Measurements from ENCODE around the gene PROP1.
"Not testable (repeated sequence)": the region's sequence is repeated elsewhere in the genome, so short reads cannot be mapped to it uniquely, and the experiment has no call there.

Gene PROP1

DNA sequence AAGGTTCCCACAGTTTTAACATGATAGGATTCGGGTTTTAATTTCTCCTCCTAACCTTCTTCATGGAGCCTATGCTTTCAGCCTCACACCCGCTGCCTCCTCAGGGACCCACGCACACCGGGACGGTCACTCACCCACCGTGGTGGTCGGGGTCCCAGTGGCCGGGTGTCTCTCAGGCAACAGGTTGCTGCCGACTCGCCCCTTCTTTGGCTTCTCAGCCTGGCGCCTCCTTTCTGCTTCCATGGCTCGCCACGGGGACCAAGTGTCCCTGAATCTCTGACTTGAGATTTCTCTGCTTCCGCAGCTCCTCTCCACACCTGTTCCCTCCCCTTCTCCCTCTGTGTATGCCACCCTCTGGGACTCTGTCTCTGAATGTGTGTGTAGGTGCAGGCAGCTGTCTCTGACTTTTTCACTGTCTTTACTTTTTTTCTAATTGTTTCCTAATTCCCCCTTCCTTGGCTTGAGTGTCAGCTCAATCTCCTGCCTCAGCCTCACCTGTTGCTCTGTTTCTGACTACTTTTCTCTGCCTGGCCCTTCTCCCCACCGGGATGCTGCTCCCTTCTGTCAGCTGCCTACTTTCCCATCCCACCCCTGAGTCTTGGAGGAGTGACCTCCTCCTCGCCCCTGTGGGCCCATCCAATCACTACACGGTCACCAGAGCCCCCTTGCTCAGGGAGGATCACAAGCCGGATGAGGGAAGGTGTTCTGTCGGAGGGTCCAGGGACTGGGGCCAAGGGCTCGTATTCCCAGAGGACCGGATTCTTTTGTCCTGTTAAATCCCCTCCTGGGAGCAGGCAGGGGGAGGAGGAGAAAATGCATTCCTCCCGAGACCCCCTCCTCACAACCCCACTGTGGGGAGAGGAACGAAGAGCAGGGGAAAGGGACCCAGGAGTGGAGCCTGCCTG lies at the start of gene PROP1:
Gene PROP1, minus strand, starts transcription at position 552 of the 905 bp plus-strand sequence. Its CDS starts 309 bp downstream, at position 243.
- DNase-seq, result no peak

DNA sequence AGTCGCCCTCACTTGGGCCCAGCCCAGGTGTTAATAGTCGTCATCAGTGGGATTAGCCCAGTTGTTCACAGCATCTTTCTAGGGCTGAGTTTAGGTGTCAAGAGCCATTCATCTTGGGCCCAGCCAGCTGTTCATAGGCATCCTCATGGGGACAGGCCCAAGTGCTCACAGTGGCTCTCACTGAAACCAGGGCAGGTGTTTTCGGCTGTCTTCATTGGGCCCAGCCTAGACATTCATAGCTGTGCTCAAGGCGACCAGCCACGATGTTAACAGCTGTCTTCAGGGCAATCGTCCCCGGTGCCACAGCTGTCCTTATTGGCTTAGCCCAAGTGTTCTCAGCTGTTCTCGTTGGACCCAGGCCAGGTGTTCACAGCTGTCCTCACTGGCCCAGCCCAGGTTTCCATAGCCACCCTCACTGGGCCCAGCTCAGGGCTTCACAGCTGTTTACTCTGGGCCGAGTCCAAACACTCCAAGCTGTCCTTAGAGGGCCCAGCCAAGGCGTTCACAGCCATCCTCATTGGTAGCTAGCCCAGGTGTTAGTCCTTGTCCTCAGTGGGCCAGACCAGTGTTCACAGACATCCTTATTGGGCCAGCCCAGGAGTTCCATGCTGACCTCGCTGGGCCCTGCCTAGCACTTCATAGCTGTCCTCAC lies 23.5 kb upstream of the PROP1 start:
- DNase-seq, result not testable (repeated sequence)

DNA sequence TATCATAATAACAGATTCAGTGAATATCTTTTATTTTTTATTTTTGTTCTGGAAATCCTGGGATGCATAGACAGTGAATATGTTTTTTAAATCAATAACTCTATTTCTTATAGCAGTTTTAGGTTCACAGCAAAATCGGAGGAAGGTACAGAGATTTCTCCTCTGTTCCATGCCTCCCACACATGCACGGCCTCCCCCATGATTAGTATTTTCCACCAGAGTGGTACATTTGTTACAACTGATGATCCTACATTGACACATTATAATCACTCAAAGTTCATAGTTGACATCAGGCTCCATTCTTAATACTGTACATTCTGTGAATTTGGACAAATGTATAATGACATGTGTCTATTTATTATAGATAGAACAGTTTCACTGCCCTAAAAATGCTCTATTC lies 16.7 kb upstream of the PROP1 start:
- not testable (repeated sequence) for DNase-seq

DNA sequence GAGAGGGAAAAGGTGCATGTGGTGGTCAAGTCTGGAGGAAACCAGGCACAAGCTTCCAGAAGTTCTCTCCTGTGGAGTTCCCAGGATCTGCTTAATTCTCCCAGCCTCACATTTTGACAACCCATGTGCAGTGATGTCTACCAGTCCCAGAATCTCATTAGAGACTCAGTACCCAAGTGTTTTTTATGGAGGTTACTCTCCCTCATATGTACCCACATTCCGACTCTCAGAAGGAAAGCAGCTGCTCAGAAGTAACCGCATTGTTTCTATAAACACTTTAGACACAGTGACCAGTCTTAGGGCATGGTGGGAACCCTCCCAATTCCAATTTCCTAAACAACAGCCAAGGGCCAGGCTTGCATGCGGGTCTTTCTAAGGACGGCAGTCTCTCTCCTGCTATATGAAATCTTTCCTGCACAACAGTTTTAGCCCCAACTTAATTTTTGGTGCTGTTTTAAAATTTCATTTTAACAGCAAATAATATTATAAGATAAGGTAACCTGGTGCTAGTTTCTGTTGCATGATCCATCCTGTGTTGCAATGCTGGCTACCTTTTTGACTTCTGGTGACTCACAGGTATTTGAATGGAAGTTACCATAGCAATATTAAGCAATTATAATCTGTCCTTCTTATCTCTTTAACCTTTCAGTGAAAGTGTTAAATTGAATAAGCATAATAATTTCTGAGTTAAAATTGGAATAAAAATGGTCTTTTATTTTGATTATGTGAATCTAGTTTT lies 15.9 kb upstream of the PROP1 start:
- DNase-seq, result not testable (repeated sequence)

DNA sequence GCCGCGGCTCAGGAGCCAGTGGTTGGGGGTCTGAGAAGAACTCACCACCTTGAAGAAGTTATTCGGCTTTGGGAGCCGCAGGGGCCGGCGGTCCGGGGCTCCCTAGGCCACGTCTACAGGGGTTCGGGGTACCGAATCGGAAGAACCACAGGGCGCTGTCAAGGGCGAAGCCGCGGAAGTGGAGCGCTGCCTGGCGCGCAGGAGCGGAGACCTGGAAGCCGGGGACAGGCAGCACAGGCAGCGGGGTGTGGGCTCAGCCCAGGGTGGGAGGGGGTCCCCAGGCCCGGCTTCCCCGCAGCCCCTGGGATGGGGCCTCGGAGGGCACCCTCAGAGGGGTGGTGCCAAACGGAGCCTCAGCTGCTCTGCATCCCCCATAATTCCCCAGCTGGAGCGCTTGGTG lies 11.2 kb upstream of the PROP1 start:
- DNase-seq, result not testable (repeated sequence)

DNA sequence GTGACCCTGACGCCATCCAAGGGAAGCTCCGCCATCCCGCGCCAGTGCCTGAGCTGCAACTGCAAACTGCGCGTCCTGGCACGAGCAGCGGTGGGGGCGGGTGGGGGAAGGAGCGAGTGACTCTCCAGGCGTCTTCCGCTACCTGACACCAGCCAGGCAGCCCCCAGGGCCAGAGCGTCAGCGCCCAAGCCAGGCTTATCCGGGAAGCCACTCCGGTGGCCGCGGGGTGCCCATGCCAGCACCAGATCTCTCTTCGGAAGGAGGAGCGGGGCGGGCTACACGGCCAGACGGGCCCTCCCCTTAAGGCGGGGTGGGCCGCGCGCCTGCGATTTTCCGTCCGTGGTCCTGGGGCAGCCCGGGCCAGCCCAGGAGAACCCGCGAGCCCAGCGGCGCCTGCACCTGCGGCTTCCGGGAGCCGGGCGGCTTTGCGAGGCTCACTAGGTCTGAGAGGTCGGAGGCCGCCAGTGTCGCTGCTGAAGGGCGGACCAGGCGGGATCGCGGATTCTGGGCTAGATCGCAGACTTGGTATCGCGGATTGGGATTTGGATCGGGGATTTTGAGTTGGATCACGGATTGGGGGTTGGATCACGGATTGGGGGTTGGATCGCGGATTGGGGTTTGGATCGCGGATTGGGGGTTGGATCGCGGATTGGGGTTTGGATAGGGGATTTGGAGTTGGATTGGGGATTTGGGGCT lies 10.6 kb upstream of the PROP1 start:
- peak; percentile 54 to 61 for DNase-seq

DNA sequence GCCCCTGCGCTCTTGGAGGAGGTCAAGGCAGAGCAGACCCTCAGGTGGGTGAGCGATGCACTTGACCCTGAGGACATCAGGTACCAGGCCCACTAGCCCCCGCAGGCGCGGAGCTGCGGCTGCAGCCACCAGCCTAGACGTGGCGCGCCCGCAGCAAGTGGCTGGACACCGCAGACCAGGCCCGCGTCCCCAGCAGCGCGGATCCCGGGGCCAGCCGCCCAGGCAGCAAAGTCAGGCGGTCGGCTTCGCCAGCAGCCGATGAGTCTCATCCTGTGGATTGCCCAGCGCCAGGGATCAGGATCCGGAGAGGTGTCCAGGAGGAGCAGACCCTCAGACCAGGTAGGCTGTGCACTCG lies 10.1 kb upstream of the PROP1 start:
- not testable (repeated sequence) for DNase-seq

DNA sequence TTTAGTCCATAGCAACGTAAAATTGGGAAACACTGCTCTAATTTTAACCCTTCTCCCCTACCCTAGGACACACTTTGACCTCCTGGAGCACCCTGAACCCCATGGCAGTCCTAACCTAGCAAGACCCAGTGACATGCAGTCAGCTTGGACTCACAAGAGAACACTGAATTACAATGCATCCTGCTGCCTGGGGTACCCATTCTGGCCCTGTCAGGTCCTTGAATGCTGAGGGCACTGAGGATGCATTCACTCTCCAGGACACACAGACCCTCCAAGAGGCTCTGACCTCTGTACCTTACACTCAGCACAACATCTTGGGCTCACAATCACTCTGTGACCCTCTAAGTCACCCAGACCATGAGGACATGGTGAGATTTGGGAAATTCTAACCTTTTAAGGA lies 1.8 kb upstream of the PROP1 start:
- no peak for DNase-seq

DNA sequence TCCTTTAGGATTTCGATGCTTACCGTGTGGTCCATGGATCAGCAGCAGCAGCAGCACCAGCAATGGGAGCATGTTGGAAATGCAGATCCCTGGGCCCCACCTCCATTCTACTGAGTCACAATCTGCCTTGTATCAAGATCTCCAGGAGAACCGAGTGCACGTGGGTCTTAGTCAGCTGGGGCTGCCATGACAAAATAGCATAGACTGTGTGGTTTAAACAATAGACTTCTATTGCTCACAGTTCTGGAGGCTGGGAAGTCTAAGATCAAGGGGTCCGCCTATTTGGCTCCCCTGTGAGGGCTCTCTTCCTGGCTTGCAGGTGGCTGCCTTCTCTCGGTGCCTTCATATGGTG lies 1.3 kb upstream of the PROP1 start:
- DNase-seq, result no peak

DNA sequence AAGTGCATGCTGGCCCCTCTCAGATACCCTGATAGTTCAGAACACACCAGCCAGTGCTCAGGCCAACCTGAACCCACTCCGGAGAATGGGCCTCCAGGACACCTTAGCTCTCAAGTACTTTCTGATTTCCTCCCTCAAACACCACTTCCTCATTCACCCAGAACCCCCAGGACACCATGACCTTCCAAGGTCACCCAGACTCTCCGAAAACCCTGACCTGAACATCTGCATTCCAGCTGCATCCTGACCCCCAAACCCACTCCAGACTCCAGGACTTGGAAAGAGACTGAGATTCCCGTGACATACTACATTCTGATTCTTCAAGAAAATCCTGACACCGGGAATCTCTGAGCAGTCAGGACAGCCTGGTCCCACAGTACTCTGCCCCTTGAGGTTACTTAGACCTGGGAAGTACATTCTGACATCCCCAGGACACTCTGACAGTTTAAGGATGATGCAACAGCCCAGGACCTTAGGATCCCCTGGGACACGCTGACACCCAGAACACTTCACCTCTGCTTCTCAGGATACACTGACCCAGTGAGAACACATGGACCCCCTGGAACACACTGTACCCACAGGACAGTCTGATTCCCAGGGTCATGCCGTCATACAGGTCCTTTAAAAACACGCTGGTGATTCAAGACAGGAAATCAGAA lies 747 bp upstream of the PROP1 start:
- no peak for DNase-seq

DNA sequence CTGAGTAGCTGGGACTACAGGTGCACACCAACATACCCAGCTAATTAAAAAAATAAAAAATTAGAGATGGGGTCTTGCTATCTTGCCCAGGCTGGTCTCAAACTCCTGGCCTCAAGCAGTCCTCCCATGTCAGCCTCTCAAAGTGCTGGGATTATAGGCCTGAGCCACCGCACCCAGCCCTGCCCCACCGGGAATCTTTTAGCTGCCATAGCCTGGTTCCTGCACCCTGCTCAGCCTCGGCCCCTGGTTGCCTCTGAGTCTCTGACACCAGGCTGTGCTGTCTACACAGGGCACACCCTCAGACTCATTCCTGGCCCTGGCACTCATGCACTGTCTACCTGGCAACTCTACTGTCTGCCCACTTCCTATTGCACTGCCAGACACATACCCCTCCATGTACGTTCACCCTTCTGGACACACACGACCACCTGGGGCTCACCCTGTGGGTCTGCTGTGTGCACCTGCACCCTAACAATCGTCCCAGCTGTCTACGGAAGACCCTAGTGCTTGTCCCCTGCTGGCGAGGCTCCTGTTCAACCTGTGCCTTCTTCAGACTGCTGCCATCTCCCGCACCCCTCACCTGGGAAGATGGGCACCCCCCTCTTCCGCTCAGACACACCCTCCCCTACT lies 1.4 kb downstream of the PROP1 start:
- no peak for DNase-seq

DNA sequence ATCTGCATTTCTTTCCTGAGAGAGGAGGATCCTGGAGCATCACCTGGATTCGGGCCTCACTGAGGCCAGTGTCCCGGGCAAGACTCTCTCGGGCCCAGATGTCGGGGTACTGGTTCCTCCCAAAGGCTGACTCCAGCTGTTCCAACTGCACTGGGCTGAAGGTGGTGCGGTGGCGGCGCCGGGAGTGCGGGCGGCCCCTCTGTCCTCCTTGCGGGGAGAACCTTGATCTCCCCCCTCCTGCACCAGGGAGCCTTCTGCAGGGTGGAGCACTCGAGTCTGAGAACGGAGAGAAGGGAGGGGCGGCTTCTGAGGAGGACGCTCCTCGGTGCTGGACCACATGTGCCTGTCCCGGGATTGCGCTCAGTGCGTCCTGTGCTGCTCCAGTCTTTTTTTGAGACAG lies 2.0 kb downstream of the PROP1 start:
- no peak for DNase-seq

DNA sequence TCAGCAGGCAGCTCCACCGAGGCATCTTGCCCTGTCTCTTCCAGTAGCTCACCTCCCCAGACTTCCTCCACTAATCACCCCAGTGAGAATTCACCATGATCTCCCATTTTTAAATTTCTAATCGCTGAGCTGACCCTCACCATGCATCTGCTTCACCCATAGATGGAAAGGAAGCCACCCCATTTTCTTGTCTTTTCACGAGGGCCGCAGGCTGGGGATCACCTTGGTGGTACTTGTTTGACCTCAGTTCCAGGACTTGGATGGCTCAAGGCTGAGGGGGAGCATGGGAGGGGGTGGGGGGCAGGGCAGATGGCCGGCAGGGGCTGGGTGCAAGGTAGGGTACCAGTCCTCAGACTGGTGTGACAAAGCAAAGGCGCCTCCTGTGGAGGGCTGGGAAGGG lies 3.6 kb downstream of the PROP1 start:
- DNase-seq, result no peak

DNA sequence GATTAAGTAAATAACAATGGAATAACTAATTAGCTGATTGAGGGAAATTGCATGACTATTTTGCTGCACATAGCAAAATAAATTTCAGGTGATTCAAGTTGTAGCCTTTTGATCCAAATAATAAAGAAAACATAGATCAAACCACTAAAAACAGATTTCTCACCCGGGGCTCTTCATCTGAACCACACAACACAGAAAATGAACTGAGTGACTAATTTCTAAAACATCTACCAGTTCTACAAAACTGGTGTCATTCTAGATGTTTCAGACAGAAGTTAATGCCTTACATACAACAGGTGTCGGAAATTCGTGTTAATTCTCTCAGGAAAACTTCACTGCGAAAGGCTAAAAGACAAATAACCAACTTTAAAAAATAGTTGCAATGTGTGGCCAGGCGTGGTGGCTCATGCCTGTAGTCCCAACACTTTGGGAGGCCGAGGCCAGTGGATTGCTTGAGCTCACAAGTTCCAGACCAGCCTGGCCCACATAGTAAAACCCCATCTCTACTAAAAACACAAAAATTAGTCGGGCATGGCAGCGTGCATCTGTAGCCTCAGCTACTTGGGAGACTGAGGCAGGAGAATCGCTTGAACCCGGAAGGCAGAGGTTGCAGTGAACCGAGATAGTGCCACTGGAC lies 6.9 kb downstream of the PROP1 start:
- no peak for DNase-seq

DNA sequence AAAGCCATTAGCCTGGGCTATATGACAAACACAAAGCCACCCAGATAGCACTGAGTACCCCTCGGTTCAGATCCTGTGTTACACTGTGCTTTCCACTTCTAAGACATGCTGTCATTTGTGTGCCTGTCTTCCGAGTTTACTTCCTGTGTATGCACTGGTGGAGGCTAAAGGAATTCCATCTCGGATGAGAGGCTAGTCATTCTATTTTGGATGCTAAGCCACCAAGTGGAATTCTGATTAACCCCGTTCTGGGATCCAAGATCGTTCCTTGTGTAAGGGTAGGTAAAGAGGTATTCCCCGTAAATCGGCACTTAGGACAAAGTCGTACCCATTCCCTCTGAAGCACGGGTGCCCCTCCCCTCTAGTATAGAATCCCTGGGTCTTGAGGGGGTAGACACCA lies 8.7 kb downstream of the PROP1 start:
- DNase-seq, result no peak

DNA sequence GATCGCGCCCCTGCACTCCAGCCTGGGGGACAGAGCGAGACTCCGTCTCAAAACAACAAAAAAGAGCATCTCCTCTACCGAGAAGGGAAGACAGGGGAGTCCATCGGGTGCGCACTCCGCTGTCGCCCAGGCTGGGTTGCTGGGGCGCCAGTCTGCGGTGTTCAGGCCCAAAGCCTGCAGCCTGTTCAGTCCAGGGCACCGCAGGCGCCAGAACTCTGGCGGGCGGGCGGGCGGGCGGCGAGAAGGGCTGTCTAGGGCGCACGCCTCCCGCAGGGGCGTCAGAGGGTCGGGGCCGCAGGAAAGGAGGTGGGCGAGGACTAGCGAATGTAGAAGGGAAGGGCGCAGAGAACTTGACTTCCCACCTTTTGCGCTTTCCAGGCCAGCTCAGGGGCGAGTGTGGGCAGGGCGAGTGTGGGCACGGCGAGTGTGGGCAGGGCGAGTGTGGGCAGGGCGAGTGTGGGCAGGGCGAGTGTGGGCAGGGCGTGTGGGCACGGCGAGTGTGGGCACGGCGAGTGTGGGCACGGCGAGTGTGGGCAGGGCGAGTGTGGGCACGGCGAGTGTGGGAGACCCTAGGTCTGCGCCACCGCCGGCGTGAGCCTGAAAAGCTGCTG lies 10.5 kb downstream of the PROP1 start:
- DNase-seq, result no peak

DNA sequence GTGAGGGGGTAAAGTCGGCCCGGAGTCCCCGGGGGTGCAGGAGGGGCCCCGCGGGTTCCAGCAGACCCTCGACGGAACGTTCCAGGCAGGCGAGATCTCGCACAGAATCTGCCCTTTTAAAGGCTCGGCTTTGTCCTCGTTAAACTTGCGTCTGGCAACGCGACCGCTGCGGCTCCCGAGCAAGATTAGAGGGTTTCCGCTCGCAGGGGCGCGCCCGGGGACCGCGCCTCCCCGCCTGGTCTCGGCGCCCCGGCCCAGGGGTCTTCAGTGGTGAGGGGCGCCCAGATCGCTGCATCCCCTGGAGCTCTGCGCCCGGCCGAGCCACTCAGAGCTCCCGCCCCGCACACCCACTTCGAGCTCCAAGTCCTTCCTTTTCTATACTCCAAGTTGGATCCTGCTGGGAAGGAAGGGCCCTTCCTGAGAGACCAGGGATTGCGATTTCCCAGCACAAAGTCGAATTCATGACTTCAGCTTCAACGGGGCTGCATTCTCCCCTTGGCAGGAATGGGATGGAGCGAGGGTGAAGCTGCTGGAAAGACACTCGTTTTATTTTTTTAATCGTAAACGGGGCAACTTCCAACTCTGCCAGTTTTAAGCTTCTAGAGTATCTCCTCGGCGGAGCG lies 11.3 kb downstream of the PROP1 start:
- DNase-seq, result no peak

DNA sequence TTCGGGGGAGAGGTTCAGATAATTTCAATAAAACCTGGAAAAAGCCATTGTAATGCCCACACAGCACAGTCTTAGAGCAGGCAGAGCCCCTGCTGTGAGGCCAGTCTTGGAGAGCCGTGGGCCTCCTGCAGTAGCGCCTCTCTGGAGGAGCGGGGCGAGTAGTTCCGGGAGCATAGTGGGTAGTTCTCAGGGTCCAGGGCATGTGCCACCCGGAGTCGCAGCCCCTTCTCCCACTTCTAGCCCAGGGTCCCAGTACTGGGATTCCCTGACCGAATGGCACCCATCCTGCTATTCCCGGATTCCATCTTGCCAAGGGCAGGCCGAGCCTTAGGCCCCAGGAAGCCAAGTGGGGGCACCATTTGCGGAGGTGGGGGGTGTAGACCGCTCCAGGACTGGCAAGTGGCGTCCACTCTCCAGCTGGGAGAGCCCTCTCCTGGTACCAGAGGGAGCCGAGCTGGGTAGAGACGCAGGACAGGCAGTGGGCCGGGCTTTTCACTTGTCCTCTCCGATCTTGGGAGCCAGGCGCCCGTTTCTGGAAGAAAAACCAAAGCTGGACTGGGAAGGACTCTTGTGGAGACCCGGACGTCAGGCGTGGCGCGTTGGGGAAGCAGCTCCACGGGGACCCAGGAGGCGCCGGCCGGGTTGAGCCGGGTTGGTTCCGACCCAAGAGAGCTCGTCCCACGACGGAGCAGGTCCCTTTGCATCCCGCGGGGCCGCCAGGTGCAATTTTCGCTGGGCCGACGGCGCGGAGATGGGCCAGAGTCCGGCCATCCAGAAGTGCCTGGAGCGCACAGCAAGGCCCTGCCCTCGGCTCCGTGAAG lies 12.1 kb downstream of the PROP1 start:
- no peak for DNase-seq

DNA sequence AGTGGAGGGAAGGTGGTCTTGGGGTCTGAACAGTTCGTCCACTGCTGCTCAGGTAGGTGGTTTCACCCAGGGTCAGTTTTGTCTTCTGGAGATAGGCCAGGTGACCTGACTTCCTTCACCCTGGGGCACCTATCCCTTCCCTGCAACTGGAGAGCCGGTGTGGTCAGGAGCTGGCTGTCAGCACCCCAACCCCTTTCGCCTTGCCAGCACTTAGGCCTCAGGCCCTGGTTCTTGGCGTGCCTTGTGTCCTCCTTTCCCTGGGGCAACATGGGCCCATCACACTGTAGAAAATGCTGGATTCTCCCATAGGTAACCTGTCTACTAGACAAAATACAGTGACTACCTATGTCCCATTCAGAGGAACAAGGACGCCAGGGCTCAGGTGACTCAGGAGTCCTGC lies 13.1 kb downstream of the PROP1 start:
- no peak for DNase-seq
